Measurements from ENCODE around the gene PYGO2. TPM values are rescaled to one million over a fixed set of nuclear protein-coding genes. Genes with fewer than 3 reads are reported as not detected.

Gene PYGO2
- total RNA-seq, 1 experiment from 2014 or later: 37.4 TPM

GRCh38 chr1:154911691-154912550 lies 49.7 kb downstream of the PYGO2 start:
- DNase-seq (ENCODE audit: low spot score) (no peak), ATAC-seq (no peak)
- ChIA-PET CTCF (interaction anchor here (0.7 to 1.8 kb wide), 8 partner anchors 16 to 173 kb away, joined by 3 to 10 read pairs (median 6); partner anchors contain the start of genes ADAM15 and PMVK), POLR2A (no interaction called here)
- peaks cover 38% of the 10 kb centered on the region for H3K9me3 Mint-ChIP-seq
- H3K27me3 Mint-ChIP-seq (ENCODE audit: low read depth): peaks cover 7% of the 10 kb centered on the region
- H3K4me3 Mint-ChIP-seq: no peak overlapping the region
- H3K36me3 Mint-ChIP-seq: peaks cover 16% of the 10 kb centered on the region
- 0 out of 2 replicates have a peak, but pooled peaks cover 3% of the 10 kb centered on the region for H3K4me1 Mint-ChIP-seq
- TF ChIP-seq ZNF121 (CRISPR knock-in tag; IDR thresholded peaks at IDR 0.05) (no peak), OVOL2 (CRISPR knock-in tag; IDR thresholded peaks at IDR 0.05; ENCODE audit: borderline replicate concordance) (no peak), KAT7 (CRISPR knock-in tag; IDR thresholded peaks at IDR 0.05; ENCODE audit: borderline replicate concordance) (no peak), TP53 (CRISPR knock-in tag; IDR thresholded peaks at IDR 0.05) (no peak), ZNF396 (CRISPR knock-in tag; IDR thresholded peaks at IDR 0.05; ENCODE audit: borderline replicate concordance) (no peak), ZBTB21 (CRISPR knock-in tag; IDR thresholded peaks at IDR 0.05; ENCODE audit: borderline replicate concordance) (no peak), ZNF232 (CRISPR knock-in tag; IDR thresholded peaks at IDR 0.05) (no peak), ZNF263 (CRISPR knock-in tag; IDR thresholded peaks at IDR 0.05; ENCODE audit: low read depth) (no peak), CBFB (CRISPR knock-in tag; IDR thresholded peaks at IDR 0.05; ENCODE audit: low read depth) (no peak), ATF1 (CRISPR knock-in tag; IDR thresholded peaks at IDR 0.05) (no peak), IRF2 (CRISPR knock-in tag; IDR thresholded peaks at IDR 0.05; ENCODE audit: borderline replicate concordance, low read depth) (no peak), GABPB1 (CRISPR knock-in tag; IDR thresholded peaks at IDR 0.05) (no peak), RORB (CRISPR knock-in tag; IDR thresholded peaks at IDR 0.05) (no peak)
- TF ChIP-seq, protein P1, sequence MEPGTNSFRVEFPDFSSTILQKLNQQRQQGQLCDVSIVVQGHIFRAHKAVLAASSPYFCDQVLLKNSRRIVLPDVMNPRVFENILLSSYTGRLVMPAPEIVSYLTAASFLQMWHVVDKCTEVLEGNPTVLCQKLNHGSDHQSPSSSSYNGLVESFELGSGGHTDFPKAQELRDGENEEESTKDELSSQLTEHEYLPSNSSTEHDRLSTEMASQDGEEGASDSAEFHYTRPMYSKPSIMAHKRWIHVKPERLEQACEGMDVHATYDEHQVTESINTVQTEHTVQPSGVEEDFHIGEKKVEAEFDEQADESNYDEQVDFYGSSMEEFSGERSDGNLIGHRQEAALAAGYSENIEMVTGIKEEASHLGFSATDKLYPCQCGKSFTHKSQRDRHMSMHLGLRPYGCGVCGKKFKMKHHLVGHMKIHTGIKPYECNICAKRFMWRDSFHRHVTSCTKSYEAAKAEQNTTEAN (CRISPR knock-in tag; IDR thresholded peaks at IDR 0.05): no peak
- TF ChIP-seq, protein P2, sequence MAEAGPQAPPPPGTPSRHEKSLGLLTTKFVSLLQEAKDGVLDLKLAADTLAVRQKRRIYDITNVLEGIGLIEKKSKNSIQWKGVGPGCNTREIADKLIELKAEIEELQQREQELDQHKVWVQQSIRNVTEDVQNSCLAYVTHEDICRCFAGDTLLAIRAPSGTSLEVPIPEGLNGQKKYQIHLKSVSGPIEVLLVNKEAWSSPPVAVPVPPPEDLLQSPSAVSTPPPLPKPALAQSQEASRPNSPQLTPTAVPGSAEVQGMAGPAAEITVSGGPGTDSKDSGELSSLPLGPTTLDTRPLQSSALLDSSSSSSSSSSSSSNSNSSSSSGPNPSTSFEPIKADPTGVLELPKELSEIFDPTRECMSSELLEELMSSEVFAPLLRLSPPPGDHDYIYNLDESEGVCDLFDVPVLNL (CRISPR knock-in tag; IDR thresholded peaks at IDR 0.05; ENCODE audit: borderline replicate concordance, low read depth): no peak
- TF ChIP-seq, protein P3, sequence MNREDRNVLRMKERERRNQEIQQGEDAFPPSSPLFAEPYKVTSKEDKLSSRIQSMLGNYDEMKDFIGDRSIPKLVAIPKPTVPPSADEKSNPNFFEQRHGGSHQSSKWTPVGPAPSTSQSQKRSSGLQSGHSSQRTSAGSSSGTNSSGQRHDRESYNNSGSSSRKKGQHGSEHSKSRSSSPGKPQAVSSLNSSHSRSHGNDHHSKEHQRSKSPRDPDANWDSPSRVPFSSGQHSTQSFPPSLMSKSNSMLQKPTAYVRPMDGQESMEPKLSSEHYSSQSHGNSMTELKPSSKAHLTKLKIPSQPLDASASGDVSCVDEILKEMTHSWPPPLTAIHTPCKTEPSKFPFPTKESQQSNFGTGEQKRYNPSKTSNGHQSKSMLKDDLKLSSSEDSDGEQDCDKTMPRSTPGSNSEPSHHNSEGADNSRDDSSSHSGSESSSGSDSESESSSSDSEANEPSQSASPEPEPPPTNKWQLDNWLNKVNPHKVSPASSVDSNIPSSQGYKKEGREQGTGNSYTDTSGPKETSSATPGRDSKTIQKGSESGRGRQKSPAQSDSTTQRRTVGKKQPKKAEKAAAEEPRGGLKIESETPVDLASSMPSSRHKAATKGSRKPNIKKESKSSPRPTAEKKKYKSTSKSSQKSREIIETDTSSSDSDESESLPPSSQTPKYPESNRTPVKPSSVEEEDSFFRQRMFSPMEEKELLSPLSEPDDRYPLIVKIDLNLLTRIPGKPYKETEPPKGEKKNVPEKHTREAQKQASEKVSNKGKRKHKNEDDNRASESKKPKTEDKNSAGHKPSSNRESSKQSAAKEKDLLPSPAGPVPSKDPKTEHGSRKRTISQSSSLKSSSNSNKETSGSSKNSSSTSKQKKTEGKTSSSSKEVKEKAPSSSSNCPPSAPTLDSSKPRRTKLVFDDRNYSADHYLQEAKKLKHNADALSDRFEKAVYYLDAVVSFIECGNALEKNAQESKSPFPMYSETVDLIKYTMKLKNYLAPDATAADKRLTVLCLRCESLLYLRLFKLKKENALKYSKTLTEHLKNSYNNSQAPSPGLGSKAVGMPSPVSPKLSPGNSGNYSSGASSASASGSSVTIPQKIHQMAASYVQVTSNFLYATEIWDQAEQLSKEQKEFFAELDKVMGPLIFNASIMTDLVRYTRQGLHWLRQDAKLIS (CRISPR knock-in tag; IDR thresholded peaks at IDR 0.05; ENCODE audit: borderline replicate concordance): no peak
- TF ChIP-seq, protein P4, sequence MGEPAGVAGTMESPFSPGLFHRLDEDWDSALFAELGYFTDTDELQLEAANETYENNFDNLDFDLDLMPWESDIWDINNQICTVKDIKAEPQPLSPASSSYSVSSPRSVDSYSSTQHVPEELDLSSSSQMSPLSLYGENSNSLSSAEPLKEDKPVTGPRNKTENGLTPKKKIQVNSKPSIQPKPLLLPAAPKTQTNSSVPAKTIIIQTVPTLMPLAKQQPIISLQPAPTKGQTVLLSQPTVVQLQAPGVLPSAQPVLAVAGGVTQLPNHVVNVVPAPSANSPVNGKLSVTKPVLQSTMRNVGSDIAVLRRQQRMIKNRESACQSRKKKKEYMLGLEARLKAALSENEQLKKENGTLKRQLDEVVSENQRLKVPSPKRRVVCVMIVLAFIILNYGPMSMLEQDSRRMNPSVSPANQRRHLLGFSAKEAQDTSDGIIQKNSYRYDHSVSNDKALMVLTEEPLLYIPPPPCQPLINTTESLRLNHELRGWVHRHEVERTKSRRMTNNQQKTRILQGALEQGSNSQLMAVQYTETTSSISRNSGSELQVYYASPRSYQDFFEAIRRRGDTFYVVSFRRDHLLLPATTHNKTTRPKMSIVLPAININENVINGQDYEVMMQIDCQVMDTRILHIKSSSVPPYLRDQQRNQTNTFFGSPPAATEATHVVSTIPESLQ (CRISPR knock-in tag; IDR thresholded peaks at IDR 0.05): no peak
- TF ChIP-seq, protein P5, sequence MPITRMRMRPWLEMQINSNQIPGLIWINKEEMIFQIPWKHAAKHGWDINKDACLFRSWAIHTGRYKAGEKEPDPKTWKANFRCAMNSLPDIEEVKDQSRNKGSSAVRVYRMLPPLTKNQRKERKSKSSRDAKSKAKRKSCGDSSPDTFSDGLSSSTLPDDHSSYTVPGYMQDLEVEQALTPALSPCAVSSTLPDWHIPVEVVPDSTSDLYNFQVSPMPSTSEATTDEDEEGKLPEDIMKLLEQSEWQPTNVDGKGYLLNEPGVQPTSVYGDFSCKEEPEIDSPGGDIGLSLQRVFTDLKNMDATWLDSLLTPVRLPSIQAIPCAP (CRISPR knock-in tag; IDR thresholded peaks at IDR 0.05): no peak
- TF ChIP-seq, protein P6, sequence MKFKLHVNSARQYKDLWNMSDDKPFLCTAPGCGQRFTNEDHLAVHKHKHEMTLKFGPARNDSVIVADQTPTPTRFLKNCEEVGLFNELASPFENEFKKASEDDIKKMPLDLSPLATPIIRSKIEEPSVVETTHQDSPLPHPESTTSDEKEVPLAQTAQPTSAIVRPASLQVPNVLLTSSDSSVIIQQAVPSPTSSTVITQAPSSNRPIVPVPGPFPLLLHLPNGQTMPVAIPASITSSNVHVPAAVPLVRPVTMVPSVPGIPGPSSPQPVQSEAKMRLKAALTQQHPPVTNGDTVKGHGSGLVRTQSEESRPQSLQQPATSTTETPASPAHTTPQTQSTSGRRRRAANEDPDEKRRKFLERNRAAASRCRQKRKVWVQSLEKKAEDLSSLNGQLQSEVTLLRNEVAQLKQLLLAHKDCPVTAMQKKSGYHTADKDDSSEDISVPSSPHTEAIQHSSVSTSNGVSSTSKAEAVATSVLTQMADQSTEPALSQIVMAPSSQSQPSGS (CRISPR knock-in tag; IDR thresholded peaks at IDR 0.05; ENCODE audit: borderline replicate concordance, low read depth): no peak
- TF ChIP-seq, protein P7, sequence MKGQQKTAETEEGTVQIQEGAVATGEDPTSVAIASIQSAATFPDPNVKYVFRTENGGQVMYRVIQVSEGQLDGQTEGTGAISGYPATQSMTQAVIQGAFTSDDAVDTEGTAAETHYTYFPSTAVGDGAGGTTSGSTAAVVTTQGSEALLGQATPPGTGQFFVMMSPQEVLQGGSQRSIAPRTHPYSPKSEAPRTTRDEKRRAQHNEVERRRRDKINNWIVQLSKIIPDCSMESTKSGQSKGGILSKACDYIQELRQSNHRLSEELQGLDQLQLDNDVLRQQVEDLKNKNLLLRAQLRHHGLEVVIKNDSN (CRISPR knock-in tag; IDR thresholded peaks at IDR 0.05): no peak
- H3K27ac Mint-ChIP-seq: no peak overlapping the region

Measured in WTC11 (cell line).